Measurements from ENCODE around the gene CEP170B.

CEP170B gene

DNA sequence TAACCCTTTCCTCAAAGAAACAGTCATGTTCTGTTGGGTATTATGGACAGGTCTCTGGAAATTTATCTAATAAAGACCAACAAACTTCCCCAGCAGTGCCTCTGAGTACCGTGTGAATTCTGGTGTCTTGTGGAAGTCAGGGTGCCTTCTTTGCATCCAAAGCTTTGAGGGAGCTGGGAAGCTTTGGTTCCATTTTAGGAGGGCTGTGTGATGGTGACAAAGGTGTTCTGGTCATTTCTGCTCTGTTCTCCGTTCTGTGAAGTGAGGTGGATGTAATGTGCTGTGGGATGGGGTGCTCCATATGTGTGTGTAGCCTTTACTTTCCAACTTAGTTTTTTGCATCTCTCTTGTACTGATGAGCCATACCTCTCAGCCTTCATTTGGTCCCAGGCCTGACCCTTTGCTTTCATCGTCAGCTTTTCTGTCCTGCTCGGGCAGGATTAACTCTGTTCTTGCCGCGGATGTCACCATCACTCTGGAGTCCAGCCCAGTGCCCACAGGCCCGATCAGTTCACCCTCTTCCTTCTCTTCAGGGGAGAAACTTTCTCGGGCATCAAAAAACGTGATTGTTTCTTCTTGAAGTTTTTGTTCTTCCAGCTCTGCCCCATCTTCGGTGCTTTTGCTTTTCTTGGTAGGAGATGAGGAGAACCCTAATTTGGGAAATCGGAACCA lies 72.8 kb downstream of the CEP170B start:
- H3K27me3 ChIP-seq (ENCODE audit: insufficient read depth, poor library complexity, severe bottlenecking) = peaks cover 22% of the 10 kb centered on the region
- TF ChIP-seq, protein P1, sequence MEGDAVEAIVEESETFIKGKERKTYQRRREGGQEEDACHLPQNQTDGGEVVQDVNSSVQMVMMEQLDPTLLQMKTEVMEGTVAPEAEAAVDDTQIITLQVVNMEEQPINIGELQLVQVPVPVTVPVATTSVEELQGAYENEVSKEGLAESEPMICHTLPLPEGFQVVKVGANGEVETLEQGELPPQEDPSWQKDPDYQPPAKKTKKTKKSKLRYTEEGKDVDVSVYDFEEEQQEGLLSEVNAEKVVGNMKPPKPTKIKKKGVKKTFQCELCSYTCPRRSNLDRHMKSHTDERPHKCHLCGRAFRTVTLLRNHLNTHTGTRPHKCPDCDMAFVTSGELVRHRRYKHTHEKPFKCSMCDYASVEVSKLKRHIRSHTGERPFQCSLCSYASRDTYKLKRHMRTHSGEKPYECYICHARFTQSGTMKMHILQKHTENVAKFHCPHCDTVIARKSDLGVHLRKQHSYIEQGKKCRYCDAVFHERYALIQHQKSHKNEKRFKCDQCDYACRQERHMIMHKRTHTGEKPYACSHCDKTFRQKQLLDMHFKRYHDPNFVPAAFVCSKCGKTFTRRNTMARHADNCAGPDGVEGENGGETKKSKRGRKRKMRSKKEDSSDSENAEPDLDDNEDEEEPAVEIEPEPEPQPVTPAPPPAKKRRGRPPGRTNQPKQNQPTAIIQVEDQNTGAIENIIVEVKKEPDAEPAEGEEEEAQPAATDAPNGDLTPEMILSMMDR (IDR thresholded peaks at IDR 0.05; ENCODE audit: insufficient read depth, low read length) = no peak
- TF ChIP-seq POLR2AphosphoS5 (IDR thresholded peaks at IDR 0.05; ENCODE audit: low read depth) (no peak), SPI1 (IDR thresholded peaks at IDR 0.05; ENCODE audit: borderline replicate concordance, low read depth) (no peak), GABPA (IDR thresholded peaks at IDR 0.05; ENCODE audit: low read depth) (no peak)
- TF ChIP-seq, protein P2, sequence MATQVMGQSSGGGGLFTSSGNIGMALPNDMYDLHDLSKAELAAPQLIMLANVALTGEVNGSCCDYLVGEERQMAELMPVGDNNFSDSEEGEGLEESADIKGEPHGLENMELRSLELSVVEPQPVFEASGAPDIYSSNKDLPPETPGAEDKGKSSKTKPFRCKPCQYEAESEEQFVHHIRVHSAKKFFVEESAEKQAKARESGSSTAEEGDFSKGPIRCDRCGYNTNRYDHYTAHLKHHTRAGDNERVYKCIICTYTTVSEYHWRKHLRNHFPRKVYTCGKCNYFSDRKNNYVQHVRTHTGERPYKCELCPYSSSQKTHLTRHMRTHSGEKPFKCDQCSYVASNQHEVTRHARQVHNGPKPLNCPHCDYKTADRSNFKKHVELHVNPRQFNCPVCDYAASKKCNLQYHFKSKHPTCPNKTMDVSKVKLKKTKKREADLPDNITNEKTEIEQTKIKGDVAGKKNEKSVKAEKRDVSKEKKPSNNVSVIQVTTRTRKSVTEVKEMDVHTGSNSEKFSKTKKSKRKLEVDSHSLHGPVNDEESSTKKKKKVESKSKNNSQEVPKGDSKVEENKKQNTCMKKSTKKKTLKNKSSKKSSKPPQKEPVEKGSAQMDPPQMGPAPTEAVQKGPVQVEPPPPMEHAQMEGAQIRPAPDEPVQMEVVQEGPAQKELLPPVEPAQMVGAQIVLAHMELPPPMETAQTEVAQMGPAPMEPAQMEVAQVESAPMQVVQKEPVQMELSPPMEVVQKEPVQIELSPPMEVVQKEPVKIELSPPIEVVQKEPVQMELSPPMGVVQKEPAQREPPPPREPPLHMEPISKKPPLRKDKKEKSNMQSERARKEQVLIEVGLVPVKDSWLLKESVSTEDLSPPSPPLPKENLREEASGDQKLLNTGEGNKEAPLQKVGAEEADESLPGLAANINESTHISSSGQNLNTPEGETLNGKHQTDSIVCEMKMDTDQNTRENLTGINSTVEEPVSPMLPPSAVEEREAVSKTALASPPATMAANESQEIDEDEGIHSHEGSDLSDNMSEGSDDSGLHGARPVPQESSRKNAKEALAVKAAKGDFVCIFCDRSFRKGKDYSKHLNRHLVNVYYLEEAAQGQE (IDR thresholded peaks at IDR 0.05; ENCODE audit: insufficient replicate concordance, low read depth) = no peak
- DNase-seq (ENCODE audit: low read depth in 1 of 2, low spot score in 1 of 2) = no peak
- H3K4me3 ChIP-seq (replicated peaks; ENCODE audit: insufficient read depth, low read length) = no peak overlapping the region
- no peak overlapping the region for H3K27ac ChIP-seq (replicated peaks)

- no peak for DNase-seq (ENCODE audit: low read depth in 1 of 2, low spot score in 1 of 2)
- H3K27me3 ChIP-seq (ENCODE audit: insufficient read depth, poor library complexity, severe bottlenecking) = peaks cover 22% of the 10 kb centered on the region
- TF ChIP-seq POLR2AphosphoS5 (IDR thresholded peaks at IDR 0.05; ENCODE audit: low read depth) (no peak), GABPA (IDR thresholded peaks at IDR 0.05; ENCODE audit: low read depth) (no peak), SPI1 (IDR thresholded peaks at IDR 0.05; ENCODE audit: borderline replicate concordance, low read depth) (no peak)
- TF ChIP-seq, protein P2 (IDR thresholded peaks at IDR 0.05; ENCODE audit: insufficient replicate concordance, low read depth) = no peak
- TF ChIP-seq, protein P1 (IDR thresholded peaks at IDR 0.05; ENCODE audit: insufficient read depth, low read length) = no peak
- no peak overlapping the region for H3K4me3 ChIP-seq (replicated peaks; ENCODE audit: insufficient read depth, low read length)
- H3K27ac ChIP-seq (replicated peaks) = no peak overlapping the region
Observed at GRCh38 chr14:104938436-104938835, 73.4 kb downstream of the CEP170B start.

DNA sequence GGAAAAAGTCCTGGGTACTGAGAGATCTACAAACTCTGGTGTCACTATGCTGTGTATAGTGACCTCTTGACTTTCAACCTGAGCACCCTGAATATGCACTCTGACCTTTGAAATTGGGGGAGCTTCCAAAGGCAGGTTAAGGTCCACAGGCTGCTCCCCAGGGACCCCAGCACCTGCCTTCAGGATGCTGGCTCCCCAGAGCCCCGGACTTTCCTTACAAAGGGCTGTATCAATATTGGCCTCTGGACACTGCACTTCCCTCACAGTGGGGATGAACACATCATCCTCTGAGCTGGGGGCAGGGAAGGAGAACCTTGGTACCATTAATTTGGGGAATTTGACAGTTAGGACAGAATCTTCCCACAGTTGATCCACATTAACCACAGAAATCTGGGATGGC lies 73.9 kb downstream of the CEP170B start:
- no peak overlapping the region for H3K4me3 ChIP-seq (replicated peaks; ENCODE audit: insufficient read depth, low read length)
- TF ChIP-seq SPI1 (IDR thresholded peaks at IDR 0.05; ENCODE audit: borderline replicate concordance, low read depth) (no peak), GABPA (IDR thresholded peaks at IDR 0.05; ENCODE audit: low read depth) (no peak), POLR2AphosphoS5 (IDR thresholded peaks at IDR 0.05; ENCODE audit: low read depth) (no peak)
- TF ChIP-seq, protein P1 (IDR thresholded peaks at IDR 0.05; ENCODE audit: insufficient read depth, low read length) = no peak
- TF ChIP-seq, protein P2 (IDR thresholded peaks at IDR 0.05; ENCODE audit: insufficient replicate concordance, low read depth) = no peak
- H3K27me3 ChIP-seq (ENCODE audit: insufficient read depth, poor library complexity, severe bottlenecking) = peaks cover 21% of the 10 kb centered on the region
- no peak for DNase-seq (ENCODE audit: low read depth in 1 of 2, low spot score in 1 of 2)
- H3K27ac ChIP-seq (replicated peaks) = no peak overlapping the region
